HEK293 (cell line): Measurements from ENCODE around the gene KIRREL3.

Experiments used
- CTCF ChIP-seq: fragments of 450-650 bp; formaldehyde crosslinking; IDR thresholded peaks from 2 replicates; pipeline ENCODE4 v1.5.1; 2016; ENCODE audit warnings: missing biosample characterization, missing genetic modification characterization
- ELK4 ChIP-seq: IDR thresholded peaks from 2 replicates; pipeline ENCODE4 v1.6.1; 2011; ENCODE audit warnings: mild to moderate bottlenecking, low read depth, low read length, borderline replicate concordance
- IKZF3 ChIP-seq: fragments of 450-650 bp; IDR thresholded peaks from 2 replicates; pipeline ENCODE4 v1.5.0; 2018; ENCODE audit warnings: missing biosample characterization, mild to moderate bottlenecking, missing genetic modification characterization, moderate library complexity
- ZFP37 ChIP-seq: fragments of 450-650 bp; formaldehyde crosslinking; IDR thresholded peaks from 2 replicates; pipeline ENCODE4 v1.5.1; 2016; ENCODE audit warnings: missing biosample characterization, missing genetic modification characterization
- ZNF24 ChIP-seq: fragments of 450-650 bp; formaldehyde crosslinking; IDR thresholded peaks from 2 replicates; pipeline ENCODE4 v1.5.1; 2016; ENCODE audit warnings: missing biosample characterization, missing genetic modification characterization
- ZNF292 ChIP-seq: fragments of 450-650 bp; formaldehyde crosslinking; IDR thresholded peaks from 2 replicates; pipeline ENCODE4 v1.5.1; 2016; ENCODE audit warnings: low read depth, missing biosample characterization, missing genetic modification characterization, borderline replicate concordance
- ZNF792 ChIP-seq: fragments of 450-650 bp; formaldehyde crosslinking; IDR thresholded peaks from 2 replicates; pipeline ENCODE4 v1.5.1; 2016; ENCODE audit warnings: missing biosample characterization, missing genetic modification characterization
- ZSCAN16 ChIP-seq: fragments of 450-650 bp; formaldehyde crosslinking; IDR thresholded peaks from 2 replicates; pipeline ENCODE4 v1.5.1; 2016; ENCODE audit warnings: missing biosample characterization, missing genetic modification characterization

GRCh38 chr11:126978165-126978564, 22.4 kb downstream of the KIRREL3 start:
- TF ChIP-seq ZSCAN16 (no peak), ZNF792 (tag by site-specific recombination) (no peak), ZFP37 (tag by site-specific recombination) (no peak), ZNF24 (tag by site-specific recombination) (no peak), ZNF292 (tag by site-specific recombination) (no peak), CTCF (no peak), IKZF3 (no peak), ELK4 (no peak)
